ENCODE data around the gene TMEM127. TPM values are rescaled to one million over a fixed set of nuclear protein-coding genes. Genes with fewer than 3 reads are reported as not detected.
A peak's percentile ranks its signal among the peaks of the same experiment; 100 is the strongest.

TMEM127 gene
- total RNA-seq, 1 donor from 2014 or later: 77.4 TPM

- ATAC-seq (peak; percentile 52 to 54), DNase-seq (peak; percentile 59)
- no peak for TF ChIP-seq CTCF (IDR thresholded peaks at IDR 0.05)
- intact Hi-C loops (cut with DNase I): no loop called here
- peaks cover 33% of the 10 kb centered on the region for H3K4me1 ChIP-seq
- no peak overlapping the region for H3K4me3 ChIP-seq
- H3K27me3 ChIP-seq (ENCODE audit: low read depth): no peaks in the 10 kb centered on the region
- H3K9me3 ChIP-seq: no peaks in the 10 kb centered on the region
- peaks cover 5% of the 10 kb centered on the region for H3K36me3 ChIP-seq
- H3K27ac ChIP-seq: peak overlapping the region; percentile 37
These were observed 20.0 kb downstream of the TMEM127 start for GRCh38 chr2:96245609-96246390.

- Histone ChIP-seq H3K4me1 (peaks cover 21% of the 10 kb centered on the region), H3K27me3 (ENCODE audit: low read depth) (no peaks in the 10 kb centered on the region)
These were observed 22.0 kb downstream of the TMEM127 start for GRCh38 chr2:96243843-96244242.

GRCh38 chr2:96241900-96242611 lies 23.7 kb downstream of the TMEM127 start:
- Histone ChIP-seq H3K4me3 (no peak overlapping the region), H3K27ac (peak overlapping the region; percentile 81)
- intact Hi-C loops (cut with DNase I): no loop called here

More at GRCh38 chr2:96243843-96244242, 22.0 kb downstream of the TMEM127 start:
- H3K9me3 ChIP-seq: no peaks in the 10 kb centered on the region
- H3K36me3 ChIP-seq: peaks cover 7% of the 10 kb centered on the region
- intact Hi-C loops (cut with DNase I): no loop called here
- no peak overlapping the region for H3K4me3 ChIP-seq
- ATAC-seq (no peak), DNase-seq (no peak)
- no peak for TF ChIP-seq CTCF (IDR thresholded peaks at IDR 0.05)
- H3K27ac ChIP-seq: no peak overlapping the region

GRCh38 chr2:96241227-96241626 lies 24.6 kb downstream of the TMEM127 start:
- H3K27me3 ChIP-seq (ENCODE audit: low read depth): no peaks in the 10 kb centered on the region
- H3K4me1 ChIP-seq: peaks cover 21% of the 10 kb centered on the region
- no peaks in the 10 kb centered on the region for H3K9me3 ChIP-seq
- H3K4me3 ChIP-seq: no peak overlapping the region
- peaks cover 7% of the 10 kb centered on the region for H3K36me3 ChIP-seq
- peak overlapping the region; percentile 81 for H3K27ac ChIP-seq
- ATAC-seq: no peak
- DNase-seq: no peak
- intact Hi-C loops (cut with DNase I): no loop called here
- no peak for TF ChIP-seq CTCF (IDR thresholded peaks at IDR 0.05)

More at GRCh38 chr2:96241900-96242611, 23.7 kb downstream of the TMEM127 start:
- TF ChIP-seq CTCF (IDR thresholded peaks at IDR 0.05): no peak
- Histone ChIP-seq H3K27me3 (ENCODE audit: low read depth) (no peaks in the 10 kb centered on the region), H3K4me1 (peaks cover 21% of the 10 kb centered on the region), H3K9me3 (no peaks in the 10 kb centered on the region), H3K36me3 (peaks cover 7% of the 10 kb centered on the region)
- peak; percentile 61 for DNase-seq
- peak; percentile 81 to 83 for ATAC-seq

GRCh38 chr2:96240341-96241038 lies 25.3 kb downstream of the TMEM127 start:
- DNase-seq (no peak), ATAC-seq (no peak)
- TF ChIP-seq CTCF (IDR thresholded peaks at IDR 0.05): no peak
- intact Hi-C loops (cut with DNase I): no loop called here
- peaks cover 7% of the 10 kb centered on the region for H3K36me3 ChIP-seq
- no peaks in the 10 kb centered on the region for H3K27me3 ChIP-seq (ENCODE audit: low read depth)
- no peak overlapping the region for H3K4me3 ChIP-seq
- H3K4me1 ChIP-seq: peaks cover 21% of the 10 kb centered on the region
- H3K27ac ChIP-seq: no peak overlapping the region
- no peaks in the 10 kb centered on the region for H3K9me3 ChIP-seq
